CD4-positive, alpha-beta T cell treated with Interferon alpha-2 for 1 hour (primary cell): ENCODE data around the gene MPG.

Source experiments
- DNase-seq, 2 donors: peaks; one replicate each; pipeline ENCODE4 v3.0.0-alpha.2; 2020 to 2022

MPG gene

DNA sequence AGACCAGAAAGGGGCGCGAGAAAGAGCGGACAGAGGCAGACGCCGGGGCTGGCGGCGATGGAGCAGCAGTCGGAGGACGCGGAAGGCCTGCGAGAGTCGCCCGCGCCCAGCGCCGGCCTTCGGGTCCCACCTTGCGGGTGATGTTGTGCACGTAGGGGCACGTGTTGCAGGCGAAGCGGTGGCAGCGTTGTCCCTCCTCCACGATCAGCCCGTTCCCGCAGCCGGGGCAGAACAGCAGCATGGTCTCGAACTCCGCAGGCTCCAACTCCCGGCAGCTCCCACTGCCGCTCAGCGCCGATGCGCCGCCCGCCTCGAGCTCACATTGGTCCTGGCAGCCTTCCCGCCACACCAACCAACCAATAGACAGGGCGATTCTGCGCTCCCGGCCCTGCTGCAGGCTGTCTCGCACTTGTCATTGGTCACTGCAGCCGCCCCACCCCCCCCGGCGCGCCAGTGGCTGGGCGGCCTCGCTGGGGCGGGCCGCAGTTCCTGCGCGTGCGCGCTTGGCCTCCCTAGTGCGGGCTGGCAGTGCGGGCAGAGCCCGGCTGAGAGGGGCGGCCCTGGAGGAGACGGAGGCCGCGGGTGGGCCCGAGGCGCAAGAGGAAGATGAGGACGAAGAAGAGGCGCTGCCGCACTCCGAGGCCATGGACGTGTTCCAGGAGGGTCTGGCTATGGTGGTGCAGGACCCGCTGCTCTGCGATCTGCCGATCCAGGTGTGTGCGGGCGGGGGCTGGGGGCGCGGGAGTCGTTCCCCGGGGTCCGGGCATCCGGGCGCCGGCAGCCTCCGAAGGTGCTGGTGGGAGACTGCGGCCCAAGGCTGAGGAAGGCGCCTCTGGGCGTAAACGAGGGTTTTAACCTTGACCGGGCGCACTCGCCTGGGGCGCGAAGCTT is 24.4 kb upstream of the MPG start, which contains the start of the genes POLR3K and SNRNP25:
TSS of gene POLR3K (minus strand) at position 263 of the 891 bp plus-strand sequence. CDS start at position 241, 22 bp downstream.
TSS of gene SNRNP25 (plus strand) at position 483 of the 891 bp plus-strand sequence. CDS start at position 672, 189 bp downstream.
- DNase-seq, result peak; percentile 98

- DNase-seq, result no peak
Observed at GRCh38 chr16:54237-54581, 23.8 kb upstream of the MPG start.

DNA sequence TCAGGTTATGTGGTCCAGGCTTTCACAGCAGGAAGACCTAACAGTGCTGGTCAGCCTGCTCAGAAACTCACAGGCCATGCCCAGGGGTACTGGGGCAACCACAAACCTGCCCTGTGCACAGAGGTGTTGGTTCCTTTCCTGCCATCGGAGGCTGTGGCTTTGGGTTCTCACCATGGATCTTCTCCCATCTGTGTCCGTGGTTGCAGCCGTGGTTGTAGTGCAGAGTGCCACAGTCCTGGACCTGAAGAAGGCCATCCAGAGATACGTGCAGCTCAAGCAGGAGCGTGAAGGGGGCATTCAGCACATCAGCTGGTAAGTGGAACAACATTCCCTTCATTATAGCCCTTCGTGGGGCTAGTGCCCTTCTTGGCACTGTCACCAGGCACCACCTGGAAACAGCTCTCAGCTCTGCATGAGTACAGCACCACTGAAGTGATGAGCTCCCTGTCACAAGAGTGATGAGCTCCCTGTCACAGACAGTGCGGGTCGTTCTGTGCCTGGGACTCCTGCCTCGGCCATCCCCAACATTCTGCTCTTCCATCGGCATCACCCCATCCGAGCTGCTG is 22.4 kb upstream of the MPG start:
- no peak for DNase-seq

GRCh38 chr16:56231-56927 is 21.6 kb upstream of the MPG start:
- DNase-seq, result no peak

DNA sequence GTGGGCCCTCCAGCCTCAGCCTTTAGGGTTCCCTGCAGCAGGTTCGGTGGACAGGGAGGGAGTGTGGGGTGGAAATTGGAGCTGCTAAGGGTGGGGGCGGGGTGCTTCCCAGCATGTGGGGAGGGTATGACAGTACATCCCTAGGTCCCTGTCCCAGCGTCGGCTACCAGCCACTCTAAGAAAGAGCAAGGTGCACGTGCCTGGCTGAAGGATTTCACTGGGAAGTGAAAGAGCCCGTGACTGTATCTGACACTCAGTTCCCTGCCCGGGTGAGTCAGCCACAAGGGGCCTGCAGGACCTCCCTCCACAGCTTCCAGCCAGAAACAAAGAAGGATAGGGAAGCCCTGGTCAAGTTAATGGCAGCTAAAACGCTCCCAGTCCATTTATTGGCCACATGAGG is 20.3 kb upstream of the MPG start:
- no peak for DNase-seq

- DNase-seq, result no peak
Observed at GRCh38 chr16:58491-59439, 19.3 kb upstream of the MPG start.

DNA sequence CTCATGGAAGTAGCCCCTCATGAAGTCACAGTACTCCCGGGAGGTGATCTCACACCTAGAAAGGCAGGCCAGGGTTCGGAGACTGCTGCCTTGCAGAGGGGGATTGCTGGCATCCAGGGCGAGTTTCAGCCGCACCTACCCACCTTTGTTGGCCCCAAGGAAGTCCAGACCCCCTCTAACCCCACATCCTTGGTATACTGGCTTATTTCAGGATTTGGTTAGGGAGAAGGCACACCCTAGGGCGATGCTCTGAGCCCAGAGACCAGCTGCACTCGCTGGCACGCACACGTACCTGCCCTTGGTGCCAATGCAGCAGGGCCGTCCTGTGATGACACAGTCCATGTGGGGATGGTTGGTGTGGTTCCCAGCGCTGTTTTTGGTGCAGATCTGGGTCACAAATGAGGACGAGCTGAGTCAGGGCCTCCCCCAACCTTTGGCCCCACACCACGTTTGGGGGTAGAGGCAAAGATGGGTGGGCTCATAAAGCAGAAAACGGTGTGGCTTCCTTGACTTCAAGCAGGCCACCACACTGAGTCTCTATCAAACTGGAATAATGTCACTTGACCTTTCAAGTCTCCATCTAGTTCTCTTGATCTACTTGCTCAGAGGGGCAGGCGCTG is 18.5 kb upstream of the MPG start:
- DNase-seq, result no peak

GRCh38 chr16:60166-60565 is 17.9 kb upstream of the MPG start:
- no peak for DNase-seq

- DNase-seq, result no peak
Observed at GRCh38 chr16:60929-61878, 16.8 kb upstream of the MPG start.

DNA sequence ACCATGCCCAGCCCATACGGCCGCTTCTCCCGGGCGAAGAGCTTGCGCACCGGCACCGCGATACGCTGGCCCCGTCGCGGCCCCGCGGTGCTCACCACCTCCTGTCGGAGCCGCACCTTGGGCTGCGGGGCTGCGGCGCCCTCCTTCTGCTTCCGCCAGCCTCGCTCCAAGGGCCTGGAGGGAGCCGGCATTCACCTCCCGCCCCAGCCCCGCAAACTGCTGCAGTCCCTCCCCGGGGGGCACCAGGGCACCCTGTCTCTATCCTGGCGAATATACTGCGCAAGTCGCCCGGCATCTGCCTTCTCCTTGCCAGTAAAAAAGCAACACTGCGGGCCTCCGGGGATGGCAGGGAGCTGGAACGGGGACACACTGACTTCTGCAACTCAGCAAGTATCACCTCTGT is 16.1 kb upstream of the MPG start:
- DNase-seq, result no peak

DNA sequence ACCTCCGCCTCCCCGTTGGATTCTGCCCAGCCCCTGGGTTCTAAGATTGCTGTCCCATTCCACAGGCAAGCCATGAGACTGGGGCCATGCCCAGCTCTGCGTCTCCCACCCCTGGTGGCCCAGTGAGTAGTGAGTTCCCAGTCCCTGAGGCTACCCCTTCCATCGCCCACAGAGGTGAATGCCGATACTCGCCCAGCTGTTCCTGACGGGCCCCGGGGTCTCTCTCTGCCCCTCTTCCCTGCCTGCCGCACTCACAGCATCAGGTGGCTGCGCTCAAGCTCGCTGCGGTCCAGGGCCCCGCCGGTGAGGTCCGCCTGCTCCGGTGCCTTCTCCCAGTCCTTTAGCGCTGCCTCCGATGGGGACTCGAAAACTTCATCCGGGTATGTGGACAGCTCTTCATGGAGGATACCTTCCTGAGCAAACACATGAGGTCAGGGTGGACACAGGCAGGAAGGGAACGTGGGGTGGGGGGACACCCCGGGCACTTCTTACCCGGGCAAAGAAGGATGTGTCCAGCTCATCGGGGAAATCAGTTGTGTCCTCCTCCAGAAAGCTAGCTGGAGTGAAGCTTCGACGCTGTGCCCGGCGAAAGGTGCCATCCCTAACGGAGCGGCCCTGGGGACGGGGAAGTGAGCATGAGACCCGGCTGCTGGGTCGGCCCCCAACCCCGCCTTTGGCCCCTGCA is 15.6 kb upstream of the MPG start:
- DNase-seq, result no peak

- DNase-seq, result no peak
Observed at GRCh38 chr16:62968-63391, 15.0 kb upstream of the MPG start.

DNA sequence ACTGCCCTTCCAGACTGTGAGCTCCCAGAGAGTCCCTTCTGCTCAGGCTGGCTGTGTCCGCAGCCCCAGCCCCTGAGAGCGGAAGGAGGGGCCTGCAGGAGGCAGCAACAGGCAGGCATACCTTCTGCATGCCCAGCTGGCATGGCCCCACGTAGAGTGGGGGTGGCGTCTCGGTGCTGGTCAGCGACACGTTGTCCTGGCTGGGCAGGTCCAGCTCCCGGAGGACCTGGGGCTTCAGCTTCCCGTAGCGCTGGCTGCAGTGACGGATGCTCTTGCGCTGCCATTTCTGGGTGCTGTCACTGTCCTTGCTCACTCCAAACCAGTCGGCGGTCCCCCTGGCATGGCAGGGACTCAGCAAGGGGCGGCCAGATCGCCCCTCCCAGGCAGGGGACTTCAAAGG is 14.6 kb upstream of the MPG start:
- no peak for DNase-seq

DNA sequence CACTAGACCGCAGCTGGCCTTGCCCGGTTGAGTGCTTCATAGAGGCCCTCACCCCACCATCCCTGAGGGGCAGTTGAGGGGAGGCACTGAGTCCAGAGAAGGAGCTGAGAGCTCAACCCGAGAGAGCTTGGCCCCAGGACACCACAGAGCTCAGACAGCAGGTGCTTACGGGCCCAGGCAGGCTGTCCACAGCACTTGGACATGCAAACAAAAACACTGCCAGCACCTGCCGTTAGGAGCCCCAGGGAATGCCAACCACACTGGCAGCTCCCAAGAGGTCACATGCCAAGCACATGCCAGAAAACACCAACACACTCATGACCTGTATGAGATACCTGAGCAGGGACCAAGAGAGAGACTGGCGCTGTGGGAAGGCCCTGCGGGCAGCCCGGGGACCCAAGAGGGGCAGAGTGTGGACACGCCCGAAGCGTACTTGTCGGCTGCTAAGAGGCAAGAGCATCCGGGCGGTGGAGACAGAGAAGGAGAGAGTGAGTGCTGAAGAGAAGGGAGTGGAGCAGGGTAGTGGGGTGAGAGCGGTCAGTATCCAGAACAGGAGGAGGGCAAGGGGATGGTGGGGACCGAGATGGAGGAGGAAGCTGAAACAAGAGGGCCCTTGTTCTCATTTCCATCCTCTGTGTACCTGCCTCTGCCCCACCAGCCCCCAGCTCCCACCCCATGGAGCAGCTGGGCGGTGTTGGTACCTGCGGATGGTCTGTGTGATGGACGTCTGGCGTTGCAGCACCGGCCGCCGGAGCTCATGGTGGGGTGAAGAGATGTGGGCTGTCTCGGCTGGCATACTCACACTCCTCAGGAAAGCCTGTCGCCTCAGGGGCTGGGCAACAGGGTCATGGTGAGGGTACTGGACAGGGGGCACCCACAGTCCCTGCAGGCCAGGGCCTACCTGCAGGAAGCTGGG is 13.8 kb upstream of the MPG start:
- no peak for DNase-seq

DNA sequence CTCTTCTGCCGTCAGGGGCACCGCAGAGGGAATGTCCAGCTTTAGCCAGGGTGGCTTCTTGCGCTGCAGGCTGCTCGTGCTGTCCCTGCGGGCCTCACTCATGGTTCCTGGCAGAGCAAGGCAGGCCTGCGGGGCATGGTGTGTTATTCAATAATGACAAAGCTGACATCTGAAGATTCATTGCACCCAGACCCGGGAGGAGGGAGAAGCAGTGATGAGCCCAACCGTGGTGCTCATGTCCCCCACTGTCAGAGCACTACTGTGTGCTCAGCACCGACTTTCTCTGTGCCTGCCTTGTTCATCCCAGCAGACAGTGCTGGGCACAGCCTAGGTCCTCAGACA is 13.1 kb upstream of the MPG start:
- no peak for DNase-seq

DNA sequence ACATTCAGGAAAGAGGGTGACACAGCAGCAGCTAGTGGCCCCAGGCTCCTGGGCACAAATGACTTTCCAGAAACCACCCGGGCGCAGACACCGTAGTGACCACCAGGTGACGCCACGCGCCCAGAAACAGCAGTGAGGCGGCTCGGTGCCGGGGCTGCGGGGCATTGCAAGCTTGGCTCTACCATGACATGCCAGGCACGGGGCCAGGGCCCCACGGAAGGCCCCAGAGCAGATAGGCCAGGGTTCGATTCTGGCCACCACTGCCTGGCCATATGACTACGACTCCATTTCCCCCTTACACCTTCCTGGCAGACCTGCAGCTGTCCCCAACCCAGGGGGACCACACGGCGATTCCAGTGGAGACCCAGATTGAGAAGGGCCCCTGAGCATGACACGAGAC is 12.3 kb upstream of the MPG start:
- peak; percentile 78 to 84 for DNase-seq

DNA sequence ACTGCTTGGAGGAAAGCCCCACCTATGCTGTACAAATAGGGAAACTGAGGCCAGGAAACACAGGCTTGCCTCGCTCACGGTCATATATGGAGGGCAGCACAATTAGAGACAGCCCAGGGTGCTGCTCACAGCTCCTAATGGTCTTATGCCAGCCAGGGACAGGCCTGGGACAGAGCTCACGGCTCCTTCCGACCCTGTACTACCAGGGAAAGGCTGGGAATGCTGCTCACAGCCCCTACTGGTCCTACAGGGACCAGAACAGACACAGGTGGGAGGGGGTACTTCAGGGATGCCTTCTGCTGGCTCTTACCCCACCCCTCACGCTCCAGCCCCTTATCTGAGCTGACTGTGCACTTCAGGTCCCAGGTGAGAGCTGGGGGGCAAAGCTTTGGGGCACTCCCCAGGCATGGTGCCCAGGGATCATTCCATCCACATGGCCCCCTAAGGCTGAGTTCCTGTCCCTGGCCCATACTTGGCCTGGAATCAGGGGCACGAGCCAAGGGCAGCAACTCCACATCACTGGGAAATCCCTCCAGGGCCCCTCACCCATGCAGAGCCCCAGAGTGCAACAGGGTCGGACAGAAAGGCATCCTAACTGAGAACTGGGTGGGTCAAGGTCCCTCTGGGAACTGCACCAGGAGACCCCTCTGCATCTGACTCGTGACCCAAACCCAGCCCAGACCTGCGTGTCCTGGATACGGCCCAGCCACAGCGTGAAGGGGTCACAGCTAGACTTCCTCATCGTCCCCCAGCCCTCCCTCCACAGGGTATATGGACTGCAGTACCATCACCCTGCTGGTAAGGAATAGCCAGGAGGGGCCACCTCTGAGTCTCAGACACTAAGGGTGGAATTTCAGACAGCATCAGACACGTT is 11.5 kb upstream of the MPG start:
- DNase-seq, result no peak

- no peak for DNase-seq
Observed at GRCh38 chr16:67183-67791, 10.7 kb upstream of the MPG start.
